Measurements from ENCODE around the gene OR14C36.
"Not testable (repeated sequence)": the region's sequence is repeated elsewhere in the genome, so short reads cannot be mapped to it uniquely, and the experiment has no call there.

OR14C36 gene, protein sequence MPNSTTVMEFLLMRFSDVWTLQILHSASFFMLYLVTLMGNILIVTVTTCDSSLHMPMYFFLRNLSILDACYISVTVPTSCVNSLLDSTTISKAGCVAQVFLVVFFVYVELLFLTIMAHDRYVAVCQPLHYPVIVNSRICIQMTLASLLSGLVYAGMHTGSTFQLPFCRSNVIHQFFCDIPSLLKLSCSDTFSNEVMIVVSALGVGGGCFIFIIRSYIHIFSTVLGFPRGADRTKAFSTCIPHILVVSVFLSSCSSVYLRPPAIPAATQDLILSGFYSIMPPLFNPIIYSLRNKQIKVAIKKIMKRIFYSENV

DNA sequence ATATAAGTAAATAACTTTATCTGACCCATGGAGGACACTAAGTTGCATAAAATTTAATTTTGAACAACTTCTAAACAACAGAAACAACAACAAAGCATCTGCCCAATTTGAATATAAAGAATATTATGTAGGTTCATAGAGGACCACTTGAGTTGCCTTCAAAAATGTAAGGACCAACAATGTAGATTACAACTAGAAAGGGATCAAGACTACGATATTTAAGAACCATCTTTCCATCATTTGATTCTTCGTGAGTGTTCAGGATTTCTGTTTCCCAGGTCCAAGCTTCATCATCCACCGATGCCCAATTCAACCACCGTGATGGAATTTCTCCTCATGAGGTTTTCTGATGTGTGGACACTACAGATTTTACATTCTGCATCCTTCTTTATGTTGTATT is at the start of gene OR14C36:
OR14C36 (plus strand) TSS at position 301 of the 400 bp plus-strand sequence; CDS start at position 301, 0 bp downstream.
- no peak for DNase-seq

DNA sequence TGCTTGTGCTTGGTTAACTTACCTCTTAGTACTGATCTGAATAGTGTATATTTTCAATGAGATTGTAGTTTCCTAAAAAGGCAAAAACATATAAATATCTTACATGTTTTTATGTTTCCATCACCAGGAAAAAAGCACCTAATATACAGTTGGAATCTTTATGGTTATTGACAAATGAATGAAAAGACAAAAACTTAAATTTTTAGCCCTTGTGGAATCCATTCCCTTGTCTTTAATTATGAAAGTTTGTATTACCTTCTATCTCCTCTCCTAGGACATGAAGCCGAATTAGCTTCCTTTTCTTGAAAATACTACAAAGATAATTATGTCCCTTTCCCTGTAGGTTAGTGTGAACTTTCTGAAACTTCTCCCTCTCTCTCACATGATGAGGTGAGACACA is 45.3 kb upstream of the OR14C36 start, which contains the start of gene OR2T12:
OR2T12 (minus strand) TSS at position 101 of the 400 bp plus-strand sequence. CDS start 7,846 bp downstream, outside the sequence.
- DNase-seq: no peak

DNA sequence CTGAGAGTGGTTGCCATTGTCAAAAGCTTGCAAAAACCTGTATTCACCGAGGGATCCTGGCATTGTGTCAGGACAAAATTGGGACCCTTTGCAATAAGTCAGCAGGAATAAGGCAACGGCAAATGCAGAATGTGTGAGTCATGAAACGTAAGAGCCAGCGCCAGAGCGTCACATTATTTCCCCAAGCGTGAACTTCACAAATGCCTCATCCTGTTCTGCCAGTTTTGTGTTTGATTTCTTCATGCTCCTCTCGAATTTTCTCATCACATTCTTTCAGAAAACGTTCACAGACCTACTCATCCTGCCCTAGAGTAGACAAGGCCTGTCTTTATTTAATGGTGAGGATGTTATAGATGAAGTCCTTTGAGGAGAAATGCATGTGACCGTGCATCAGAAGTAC is 42.9 kb upstream of the OR14C36 start:
- DNase-seq: not testable (repeated sequence)

DNA sequence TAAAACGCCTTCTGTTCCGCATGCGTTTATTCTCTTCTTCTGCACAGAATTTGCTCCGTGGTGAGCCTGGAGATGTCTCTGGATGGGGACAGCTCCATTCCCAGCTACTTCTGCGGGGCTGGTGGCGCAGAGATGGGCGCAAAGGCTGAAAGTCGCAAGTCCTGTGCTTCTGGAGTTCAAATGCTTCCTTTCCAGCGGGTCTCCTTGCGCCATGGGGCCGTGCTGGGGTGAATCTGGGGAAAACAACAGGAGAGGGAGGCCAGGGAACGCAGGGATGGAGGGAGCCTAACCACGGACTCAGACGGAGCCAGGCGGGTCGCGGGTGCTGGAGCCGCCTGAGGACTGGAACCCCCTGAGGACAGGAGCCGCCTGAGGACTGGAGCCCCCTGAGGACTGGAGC is 42.5 kb upstream of the OR14C36 start:
- DNase-seq: no peak

DNA sequence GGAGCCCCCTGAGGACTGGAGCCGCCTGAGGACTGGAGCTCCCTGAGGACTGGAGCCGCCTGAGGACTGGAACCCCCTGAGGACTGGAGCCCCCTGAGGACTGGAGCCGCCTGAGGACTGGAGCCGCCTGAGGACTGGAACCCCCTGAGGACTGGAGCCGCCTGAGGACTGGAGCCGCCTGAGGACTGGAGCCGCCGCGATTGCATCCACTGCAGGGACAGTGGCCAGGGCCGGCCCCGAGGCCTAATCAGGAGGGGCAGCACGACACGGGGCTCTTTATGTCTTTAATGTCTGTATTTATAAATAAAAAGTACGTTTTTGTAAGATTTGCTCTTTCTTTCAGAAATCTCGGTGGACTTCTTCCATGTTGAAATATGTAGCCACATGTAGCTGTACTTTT is 41.8 kb upstream of the OR14C36 start:
- DNase-seq: not testable (repeated sequence)

DNA sequence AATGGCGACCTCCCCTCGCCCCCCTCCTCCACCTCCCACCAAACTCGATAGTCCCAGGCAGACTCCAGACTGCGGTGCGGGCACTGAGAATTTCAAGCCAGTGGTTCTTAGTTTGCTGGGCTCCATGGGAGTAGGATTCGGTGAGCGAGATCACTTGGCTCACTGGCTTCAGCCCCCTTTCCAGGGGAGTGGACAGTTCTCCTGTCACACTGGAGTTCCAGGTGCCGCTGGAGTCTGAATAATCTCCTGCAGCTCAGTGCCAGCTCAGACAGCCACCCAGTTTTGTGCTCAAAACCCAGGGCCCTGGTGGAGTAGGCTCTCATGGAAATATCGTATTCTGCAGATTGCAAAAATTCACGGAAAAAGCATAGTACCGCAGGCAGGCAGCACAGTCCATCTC is 31.8 kb upstream of the OR14C36 start:
- no peak for DNase-seq

DNA sequence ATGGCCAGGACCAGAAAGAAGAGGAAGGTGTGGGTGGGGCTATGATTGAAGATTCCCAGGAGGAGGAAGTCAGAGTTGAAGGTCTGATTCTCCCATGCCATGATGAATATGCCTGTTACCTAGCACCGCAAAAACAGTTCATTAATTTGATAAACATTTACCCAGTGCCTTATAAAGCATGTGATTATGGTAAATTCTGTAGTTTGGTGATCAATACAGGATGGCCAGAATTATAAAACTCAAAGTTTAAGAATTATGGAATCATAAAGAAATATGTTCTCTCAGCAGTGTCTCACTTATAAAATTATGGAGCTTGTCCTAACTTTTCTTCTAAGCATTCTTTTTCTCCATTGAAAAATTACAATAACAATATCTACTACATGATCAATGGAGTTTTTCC is 24.1 kb upstream of the OR14C36 start, which contains the start of gene OR2M7:
OR2M7 (minus strand) TSS at position 101 of the 400 bp plus-strand sequence; CDS start at position 101, 0 bp downstream.
- no peak for DNase-seq

DNA sequence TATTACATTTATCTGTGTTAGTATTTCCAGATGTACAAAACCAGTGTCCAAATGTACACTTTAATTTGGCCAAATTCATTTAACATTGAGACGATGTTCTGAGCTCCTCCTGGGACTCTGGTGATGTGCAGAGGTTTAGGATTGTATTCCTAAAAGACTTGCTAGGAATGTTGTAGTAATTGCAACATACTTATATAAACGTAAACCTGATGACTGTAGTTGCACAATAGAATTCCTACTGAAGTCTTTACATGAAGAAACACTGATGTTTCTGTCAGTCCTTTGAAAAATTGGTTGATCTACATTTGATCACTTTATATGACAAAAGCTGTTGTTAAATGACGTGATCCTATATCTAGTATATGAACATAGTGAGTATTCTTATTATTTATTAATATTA is 5.1 kb upstream of the OR14C36 start:
- DNase-seq: no peak

DNA sequence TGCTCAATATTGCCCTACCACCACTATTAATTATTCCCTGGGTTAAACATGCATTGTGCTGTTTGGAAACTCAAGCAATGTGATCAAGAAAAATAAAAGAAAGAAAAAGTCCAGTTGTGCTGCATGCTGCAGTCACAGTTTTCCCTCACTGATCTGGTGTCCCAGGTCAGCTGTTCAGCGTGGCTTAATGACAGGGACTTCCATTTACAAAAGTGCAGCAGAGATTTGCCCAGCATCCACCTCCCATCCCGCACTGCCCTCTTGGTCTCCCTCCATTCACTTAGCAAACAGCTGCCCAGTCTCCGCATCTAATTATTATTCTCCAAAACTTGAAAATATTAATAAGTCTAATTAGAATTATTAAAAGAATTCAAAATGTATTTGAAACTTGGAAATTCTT is 10.8 kb downstream of the OR14C36 start:
- no peak for DNase-seq

DNA sequence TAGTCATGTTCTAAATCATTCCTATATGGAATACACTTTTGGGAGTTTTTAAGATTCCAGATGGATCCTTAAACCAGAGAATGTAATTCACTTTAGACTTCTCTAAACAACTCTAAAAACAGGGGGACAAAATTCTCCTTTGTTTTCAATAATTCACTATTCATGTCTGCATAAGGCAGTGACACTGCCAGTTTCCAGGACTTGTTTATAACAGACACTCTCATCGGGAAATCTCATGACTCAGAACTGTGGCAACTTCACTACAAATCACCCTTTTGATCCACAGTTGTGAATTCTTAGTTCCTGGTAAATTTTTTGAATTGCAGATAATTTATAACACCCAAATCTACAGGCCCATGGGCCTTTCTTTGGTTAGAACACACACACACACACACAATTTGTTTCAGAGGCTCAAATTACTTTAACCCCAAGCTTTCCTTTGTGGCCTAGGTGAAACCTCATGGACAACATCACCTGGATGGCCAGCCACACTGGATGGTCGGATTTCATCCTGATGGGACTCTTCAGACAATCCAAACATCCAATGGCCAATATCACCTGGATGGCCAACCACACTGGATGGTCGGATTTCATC is 12.6 kb downstream of the OR14C36 start, which contains the start of gene OR2T4:
OR2T4 (plus strand) TSS at position 545 of the 595 bp plus-strand sequence; CDS start at position 545, 0 bp downstream.
- no peak for DNase-seq

DNA sequence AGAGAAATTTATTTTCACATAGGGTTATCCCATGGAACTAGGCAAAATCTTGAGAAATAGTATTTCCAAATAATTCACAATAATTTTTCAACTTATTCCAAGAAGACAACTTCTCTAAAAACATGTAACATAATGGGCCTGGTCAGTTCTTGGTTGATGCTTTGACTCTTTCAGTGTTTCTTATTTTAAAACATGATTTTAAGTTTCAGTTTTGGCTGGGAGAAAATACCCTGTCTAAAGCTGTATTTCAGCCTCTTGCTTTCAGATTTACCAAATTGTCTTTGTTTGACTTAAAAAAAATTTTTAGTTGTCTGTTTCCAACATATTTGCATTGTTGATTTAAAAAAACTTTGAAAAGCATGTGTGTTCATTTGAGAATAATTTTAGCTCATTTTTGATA is 18.0 kb downstream of the OR14C36 start:
- no peak for DNase-seq

DNA sequence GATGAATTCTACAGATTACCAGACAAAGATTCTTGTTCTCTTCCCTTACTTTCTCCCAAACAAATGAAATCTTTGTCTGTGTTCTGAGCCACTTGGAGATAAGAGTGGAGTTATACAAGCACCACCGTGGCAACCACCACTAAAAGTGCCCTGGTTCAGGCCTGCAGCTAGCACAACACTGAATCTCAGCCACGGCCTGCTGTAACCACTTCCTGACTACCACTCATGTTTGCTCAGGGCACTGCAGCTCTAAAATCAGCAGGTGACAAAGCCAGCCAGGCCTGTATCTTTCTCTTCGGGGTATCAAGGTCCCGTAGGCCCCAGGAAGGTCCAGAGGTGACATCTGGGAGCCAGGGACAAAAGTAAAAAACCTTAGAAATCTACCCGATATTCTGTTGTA is 23.8 kb downstream of the OR14C36 start:
- no peak for DNase-seq

DNA sequence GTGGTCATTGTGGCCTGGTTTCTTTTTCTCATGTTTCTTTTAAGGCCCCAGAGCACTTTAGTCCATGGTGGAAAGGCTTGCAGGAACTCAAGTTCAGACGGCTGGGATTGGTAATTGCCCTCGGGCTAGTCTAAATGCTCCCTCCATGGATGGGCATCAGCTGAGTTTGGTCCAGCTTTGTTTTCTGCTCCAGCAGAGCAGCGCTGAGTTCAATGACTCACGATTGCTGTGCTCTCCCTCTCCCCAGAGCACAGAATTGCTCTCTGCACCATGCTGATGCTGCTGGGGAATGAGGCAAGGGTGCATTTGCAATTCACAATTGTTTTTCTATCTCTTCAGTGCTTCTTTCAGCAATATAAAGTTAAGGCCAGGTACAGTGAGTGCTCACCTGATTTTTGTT is 25.2 kb downstream of the OR14C36 start:
- DNase-seq: no peak

DNA sequence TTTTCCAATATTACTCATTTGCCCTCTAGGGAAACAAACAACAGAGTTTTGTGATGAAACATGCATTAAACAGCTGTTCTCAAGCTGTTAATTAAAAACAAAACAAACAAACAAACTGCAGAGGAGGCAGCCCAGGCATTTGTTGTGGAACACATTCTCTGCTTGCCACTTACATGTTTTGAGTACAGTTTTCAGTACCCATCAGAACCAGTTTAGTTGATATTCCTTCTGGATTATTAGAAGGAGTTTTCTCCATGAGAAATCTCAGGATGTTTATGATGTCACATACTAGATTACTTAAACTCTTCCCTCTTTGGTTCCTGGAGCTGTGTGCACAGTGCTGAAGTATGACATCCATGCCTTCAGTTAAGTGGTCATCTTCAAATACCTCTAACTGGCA is 26.9 kb downstream of the OR14C36 start, which contains the start of gene OR2T6:
OR2T6 (plus strand) TSS at position 301 of the 400 bp plus-strand sequence. CDS start 11,863 bp downstream, outside the sequence.
- no peak for DNase-seq

DNA sequence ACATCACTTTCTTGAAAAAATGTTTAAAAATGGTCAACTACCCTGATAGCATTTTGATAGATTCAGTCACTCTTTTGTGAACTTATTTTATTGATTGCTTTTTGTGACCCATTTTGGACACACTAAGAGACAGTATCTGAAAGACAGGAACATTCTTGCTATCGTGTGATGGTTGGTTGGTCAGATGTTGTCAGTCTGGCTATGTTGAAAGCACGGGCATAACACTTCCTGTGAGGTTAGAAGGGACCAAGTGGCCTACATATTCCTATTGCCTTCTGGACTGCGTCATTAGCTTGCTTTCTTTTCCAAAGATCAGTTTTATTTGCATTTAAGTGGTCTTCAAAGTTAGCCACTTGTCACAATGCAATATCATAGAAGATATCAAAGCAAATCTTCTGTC is 28.3 kb downstream of the OR14C36 start:
- no peak for DNase-seq

DNA sequence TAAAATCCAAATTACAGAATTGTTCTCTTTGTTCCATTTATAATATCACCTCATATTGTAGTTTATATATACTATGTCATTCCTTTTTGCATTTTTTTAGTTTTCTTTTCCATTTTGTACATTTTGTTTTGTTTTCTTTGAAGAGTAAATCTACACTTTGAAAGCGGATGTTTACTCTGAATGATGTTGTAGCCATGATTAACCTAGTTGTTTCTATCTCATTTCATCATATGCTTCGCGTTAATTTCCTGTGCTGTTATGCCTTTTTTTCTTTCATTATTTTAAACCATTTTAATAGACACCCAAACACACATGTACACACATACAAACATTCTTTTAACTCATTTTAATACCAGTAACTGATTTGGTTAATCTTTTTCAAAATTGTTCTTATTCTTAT is 32.3 kb downstream of the OR14C36 start:
- no peak for DNase-seq

DNA sequence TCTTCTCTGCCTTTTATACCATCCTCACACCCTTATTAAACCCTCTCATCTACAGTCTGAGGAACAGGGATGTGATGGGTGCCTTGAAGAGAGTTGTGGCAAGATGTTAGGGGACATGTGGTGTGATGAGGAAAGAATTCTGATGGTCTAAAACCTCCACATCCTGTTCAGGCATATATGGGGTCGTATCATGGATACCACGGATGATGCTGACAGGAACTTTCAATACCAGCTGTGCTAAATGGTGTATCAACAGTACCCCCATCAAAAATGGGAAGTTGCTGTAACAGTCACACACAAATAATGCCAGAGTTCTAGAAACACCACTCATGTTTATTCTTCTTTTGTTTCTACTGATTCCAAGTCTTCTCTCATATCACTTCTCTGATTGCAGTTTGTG is 39.9 kb downstream of the OR14C36 start:
- DNase-seq: no peak

DNA sequence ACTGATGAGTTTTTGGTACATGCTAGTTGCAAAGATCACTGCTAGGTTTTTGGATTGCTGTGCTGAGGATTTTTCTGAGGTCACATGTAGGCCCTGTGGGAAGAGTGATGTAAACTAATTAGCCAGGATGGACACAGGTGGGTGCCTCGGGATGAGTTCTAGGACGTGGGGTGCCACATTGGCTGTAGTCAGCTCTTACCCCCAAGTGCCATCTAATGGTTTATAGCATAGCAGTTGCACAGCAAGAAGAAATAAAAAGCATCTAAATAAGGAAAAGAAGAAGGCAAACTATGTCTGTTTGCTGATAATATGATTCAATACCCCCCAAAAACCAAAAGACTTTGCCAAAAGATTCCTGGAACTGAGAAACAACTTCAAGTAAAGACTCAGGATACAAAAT is 44.5 kb downstream of the OR14C36 start:
- DNase-seq: no peak

Measured in suppressor macrophage treated with lipopolysaccharide for 1 hour (primary cell).